Fibroblast of lung (primary cell): ENCODE data around the gene TIMM13. TPM values are rescaled to one million over a fixed set of nuclear protein-coding genes. Genes with fewer than 3 reads are reported as not detected.

ENCODE experiments used
- DNase-seq, 2 donors: peaks; one replicate each; pipeline versions ENCODE4 v3.0.0 to v3.0.0-alpha.2; 2010; ENCODE audit warnings: low read depth in 2 of 2
- H2AFZ ChIP-seq: 2 replicates; pipeline ENCODE4 v1.5.1; 2012; ENCODE audit warnings: low read length, control low read depth, inconsistent platforms
- H3K27ac ChIP-seq: 2 replicates; pipeline ENCODE4 v1.5.1; 2011; ENCODE audit warnings: low read length, control low read depth; ENCODE audit not compliant: insufficient read depth
- H3K27me3 ChIP-seq: 2 replicates; pipeline ENCODE4 v1.5.1; 2011; ENCODE audit warnings: mild to moderate bottlenecking, low read length; ENCODE audit not compliant: control insufficient read depth, insufficient read depth
- H3K36me3 ChIP-seq: 2 replicates; pipeline ENCODE4 v1.5.1; 2011; ENCODE audit warnings: low read length; ENCODE audit not compliant: control insufficient read depth, insufficient read depth
- H3K4me1 ChIP-seq: 2 replicates; pipeline ENCODE4 v1.5.1; 2011; ENCODE audit warnings: low read length; ENCODE audit not compliant: control insufficient read depth, insufficient read depth; ENCODE audit errors: extremely low read depth
- H3K4me2 ChIP-seq: 2 replicates; pipeline ENCODE4 v1.5.1; 2011; ENCODE audit warnings: low read length, control low read depth; ENCODE audit not compliant: insufficient read depth; ENCODE audit errors: extremely low read depth
- H3K4me3 ChIP-seq, 4 experiments: fragments of 200-600 bp in 1 of 4; sonication (generic) in 1 of 4; replicated peaks in 1 of 4; 2 replicates each; pipeline ENCODE4 v1.5.1; 2011 to 2016; ENCODE audit warnings: low read length in 4 of 4, low read depth in 3 of 4, mild to moderate bottlenecking in 3 of 4, control low read depth in 2 of 4, inconsistent platforms in 1 of 4, mixed read lengths in 1 of 4; ENCODE audit not compliant: insufficient read depth in 1 of 4; ENCODE audit errors: control extremely low read depth in 1 of 4
- H3K79me2 ChIP-seq: 2 replicates; pipeline ENCODE4 v1.5.1; 2012; ENCODE audit warnings: mild to moderate bottlenecking, low read length, inconsistent platforms; ENCODE audit not compliant: control insufficient read depth, insufficient read depth
- H3K9ac ChIP-seq: 2 replicates; pipeline ENCODE4 v1.5.1; 2011; ENCODE audit warnings: mild to moderate bottlenecking, low read length, control low read depth; ENCODE audit not compliant: insufficient read depth
- H3K9me3 ChIP-seq: 2 replicates; pipeline ENCODE4 v1.5.1; 2012; ENCODE audit warnings: low read depth, low read length; ENCODE audit not compliant: control insufficient read depth, insufficient read depth
- H4K20me1 ChIP-seq: 2 replicates; pipeline ENCODE4 v1.5.1; 2011; ENCODE audit warnings: low read length; ENCODE audit not compliant: control insufficient read depth, insufficient read depth; ENCODE audit errors: extremely low read depth
- EZH2 ChIP-seq: IDR thresholded peaks from 2 replicates; pipeline ENCODE4 v1.5.1; 2012; ENCODE audit warnings: low read length, control low read depth, mild to moderate bottlenecking; ENCODE audit errors: missing control alignments
- polyA minus RNA-seq: library from RNA; depleted of rRNA, polyadenylated mRNA; stranded (reverse); fragments of >200 nt; gene quantifications from 2 replicates; pipeline ENCODE4 v1.2.3, GENCODE V29; 2011; ENCODE audit warnings: low replicate concordance
- polyA plus RNA-seq, 2 donors: library from polyadenylated mRNA; depleted of rRNA in 1 of 2; stranded (reverse) in 1 of 2; unstranded in 1 of 2; fragments of >200 nt; gene quantifications; 2 replicates each; pipeline ENCODE4 v1.2.1, GENCODE V29; 2011 to 2012; ENCODE audit warnings: missing spikeins in 1 of 2
- total RNA-seq: library from RNA; depleted of rRNA; stranded (reverse); fragments of >200 nt; gene quantifications from 2 replicates; pipeline ENCODE4 v1.2.1, GENCODE V29; 2014
- TF ChIP-seq, protein P1 (sequence below), 2 donors: IDR thresholded peaks in 1 of 2; conservative IDR thresholded peaks in 1 of 2; 1 replicate in 1 of 2; 2 replicates in 1 of 2; pipeline ENCODE4 v1.5.1; 2011 to 2012; ENCODE audit warnings: low read length in 2 of 2, control low read depth in 1 of 2, inconsistent platforms in 1 of 2, low read depth in 1 of 2, mild to moderate bottlenecking in 1 of 2

Gene TIMM13
- total RNA-seq (23.9 and 27.6 TPM in 2 replicates), polyA plus RNA-seq (14.1 and 19.5 TPM in 2 replicates), polyA minus RNA-seq (6.5 and 12.5 TPM in 2 replicates)
- polyA plus RNA-seq (2012) = 62.4 and 96.2 TPM in 2 replicates

DNA sequence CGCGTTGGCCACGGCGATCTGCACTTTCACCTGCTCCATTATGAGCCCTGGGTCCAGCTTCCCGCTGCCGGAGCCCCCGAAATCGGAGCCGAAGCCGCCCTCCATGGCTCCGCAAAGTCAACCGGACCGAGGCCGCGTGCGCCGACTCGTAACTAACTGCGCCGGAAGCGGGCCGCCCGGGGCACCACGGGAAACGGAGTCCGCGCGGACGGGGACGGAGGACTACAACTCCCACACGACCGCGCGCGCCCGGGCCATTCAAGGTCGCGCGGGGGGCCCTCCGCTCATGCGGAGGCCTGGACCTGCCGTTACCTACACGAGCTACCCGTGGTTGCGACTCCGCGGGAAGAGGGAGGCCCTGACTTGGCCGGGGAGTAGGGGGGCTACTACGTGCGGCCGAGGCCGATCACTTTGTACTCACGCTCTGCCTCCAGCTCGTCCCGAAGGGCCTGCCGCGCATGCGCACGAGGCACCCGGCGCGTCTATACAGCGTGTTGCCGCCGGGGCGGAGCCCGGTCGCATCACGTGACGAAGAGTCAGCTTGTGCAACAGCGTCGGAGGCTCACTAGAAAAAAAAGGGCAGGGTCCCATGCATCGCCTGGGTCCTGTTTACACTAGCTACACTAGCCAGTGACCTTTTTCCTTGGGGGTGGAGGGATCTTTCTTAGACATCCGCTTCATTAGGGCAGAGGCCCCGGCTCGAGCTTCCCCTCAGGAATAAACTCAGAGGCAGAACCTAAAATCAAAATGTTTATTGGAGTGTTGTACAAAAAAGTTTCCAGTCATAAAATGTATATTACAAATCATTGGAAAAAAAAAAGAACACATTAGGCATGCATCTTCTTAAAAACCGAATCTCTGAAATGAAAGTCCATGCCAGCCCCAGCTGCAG, at the start of gene TIMM13:
Gene TIMM13, minus strand, starts transcription at position 158 of the 892 bp plus-strand sequence. Its CDS starts 53 bp downstream, at position 105.
- Histone ChIP-seq H2AFZ (peak within 1 kb of the TSS; percentile 93), H3K4me1 (peaks cover 17% of the 10 kb centered on the region), H3K27me3 (no peaks in the 10 kb centered on the region), H3K4me3 (peak within 1 kb of the TSS; percentile 72 to 97 (median 89)), H3K36me3 (peaks cover 28% of the 10 kb centered on the region), H3K9ac (peak within 1 kb of the TSS; percentile 99), H4K20me1 (no peaks in the 10 kb centered on the region), H3K4me2 (peak within 1 kb of the TSS; percentile 90), H3K9me3 (no peaks in the 10 kb centered on the region), H3K79me2 (peaks cover 31% of the 10 kb centered on the region), H3K27ac (peak within 1 kb of the TSS; percentile 98)
- peak; percentile 90 to 98 for DNase-seq
- no peak for TF ChIP-seq EZH2
- TF ChIP-seq, protein P1, sequence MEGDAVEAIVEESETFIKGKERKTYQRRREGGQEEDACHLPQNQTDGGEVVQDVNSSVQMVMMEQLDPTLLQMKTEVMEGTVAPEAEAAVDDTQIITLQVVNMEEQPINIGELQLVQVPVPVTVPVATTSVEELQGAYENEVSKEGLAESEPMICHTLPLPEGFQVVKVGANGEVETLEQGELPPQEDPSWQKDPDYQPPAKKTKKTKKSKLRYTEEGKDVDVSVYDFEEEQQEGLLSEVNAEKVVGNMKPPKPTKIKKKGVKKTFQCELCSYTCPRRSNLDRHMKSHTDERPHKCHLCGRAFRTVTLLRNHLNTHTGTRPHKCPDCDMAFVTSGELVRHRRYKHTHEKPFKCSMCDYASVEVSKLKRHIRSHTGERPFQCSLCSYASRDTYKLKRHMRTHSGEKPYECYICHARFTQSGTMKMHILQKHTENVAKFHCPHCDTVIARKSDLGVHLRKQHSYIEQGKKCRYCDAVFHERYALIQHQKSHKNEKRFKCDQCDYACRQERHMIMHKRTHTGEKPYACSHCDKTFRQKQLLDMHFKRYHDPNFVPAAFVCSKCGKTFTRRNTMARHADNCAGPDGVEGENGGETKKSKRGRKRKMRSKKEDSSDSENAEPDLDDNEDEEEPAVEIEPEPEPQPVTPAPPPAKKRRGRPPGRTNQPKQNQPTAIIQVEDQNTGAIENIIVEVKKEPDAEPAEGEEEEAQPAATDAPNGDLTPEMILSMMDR (conservative IDR thresholded peaks at IDR 0.05 in 1 of 2, IDR thresholded peaks at IDR 0.05 in 1 of 2; ENCODE audit: low read depth in 1 of 2, low read length in 2 of 2) = no peak

DNA sequence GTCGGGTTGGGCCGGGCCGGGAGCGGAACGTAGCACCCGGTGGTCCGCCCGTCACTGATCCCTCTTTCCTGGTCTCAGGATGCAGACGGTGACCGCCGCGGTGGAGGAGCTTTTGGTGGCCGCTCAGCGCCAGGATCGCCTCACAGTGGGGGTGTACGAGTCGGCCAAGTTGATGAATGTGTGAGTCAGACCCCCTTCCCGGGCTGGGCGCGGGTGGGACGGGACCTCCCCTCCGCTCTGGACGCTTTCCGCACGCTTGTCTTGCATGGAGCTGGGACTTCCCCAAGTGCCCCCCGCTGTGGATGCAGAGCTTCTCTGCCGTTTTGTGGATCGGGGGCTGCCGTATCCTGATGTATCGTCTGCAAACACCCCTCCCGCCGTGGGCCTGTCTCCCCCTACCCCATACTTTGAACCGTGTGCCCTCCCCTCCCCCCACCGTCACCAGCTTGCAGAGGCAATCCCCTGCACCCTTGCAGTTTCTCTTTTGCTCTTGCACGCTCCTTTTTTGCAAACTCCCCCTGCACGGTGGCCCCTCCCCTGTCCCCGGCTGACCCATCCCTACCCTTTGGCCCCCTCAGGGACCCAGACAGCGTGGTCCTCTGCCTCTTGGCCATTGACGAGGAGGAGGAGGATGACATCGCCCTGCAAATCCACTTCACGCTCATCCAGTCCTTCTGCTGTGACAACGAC, 49.2 kb upstream of the TIMM13 start:
- DNase-seq = peak in 1 of 2 donors; percentile 76
- Histone ChIP-seq H2AFZ (no peak overlapping the region), H3K4me3 (peak overlapping the region; percentile 90 to 100 (median 94)), H3K27me3 (no peaks in the 10 kb centered on the region), H3K4me1 (no peaks in the 10 kb centered on the region), H3K4me2 (peak overlapping the region; percentile 72), H3K36me3 (peaks cover 8% of the 10 kb centered on the region), H3K9ac (peak overlapping the region; percentile 87), H3K9me3 (no peaks in the 10 kb centered on the region), H3K79me2 (peaks cover 23% of the 10 kb centered on the region), H3K27ac (peak overlapping the region; percentile 90), H4K20me1 (no peaks in the 10 kb centered on the region)
- no peak for TF ChIP-seq EZH2
- TF ChIP-seq, protein P1 (conservative IDR thresholded peaks at IDR 0.05 in 1 of 2, IDR thresholded peaks at IDR 0.05 in 1 of 2; ENCODE audit: low read depth in 1 of 2, low read length in 2 of 2) = no peak
